Measurements from ENCODE around the gene C19orf44.

C19orf44 gene

GRCh38 chr19:16518061-16518460 is 21.9 kb downstream of the C19orf44 start:
- no peak for DNase-seq (ENCODE audit: low spot score)

- DNase-seq (ENCODE audit: low spot score) = no peak
Measured at GRCh38 chr19:16518483-16519229, 22.5 kb downstream of the C19orf44 start.

- no peak for DNase-seq (ENCODE audit: low spot score)
Measured at GRCh38 chr19:16519230-16519687, 23.1 kb downstream of the C19orf44 start.

GRCh38 chr19:16520074-16520973 is 24.1 kb downstream of the C19orf44 start:
- DNase-seq (ENCODE audit: low spot score) = peak; percentile 7

DNA sequence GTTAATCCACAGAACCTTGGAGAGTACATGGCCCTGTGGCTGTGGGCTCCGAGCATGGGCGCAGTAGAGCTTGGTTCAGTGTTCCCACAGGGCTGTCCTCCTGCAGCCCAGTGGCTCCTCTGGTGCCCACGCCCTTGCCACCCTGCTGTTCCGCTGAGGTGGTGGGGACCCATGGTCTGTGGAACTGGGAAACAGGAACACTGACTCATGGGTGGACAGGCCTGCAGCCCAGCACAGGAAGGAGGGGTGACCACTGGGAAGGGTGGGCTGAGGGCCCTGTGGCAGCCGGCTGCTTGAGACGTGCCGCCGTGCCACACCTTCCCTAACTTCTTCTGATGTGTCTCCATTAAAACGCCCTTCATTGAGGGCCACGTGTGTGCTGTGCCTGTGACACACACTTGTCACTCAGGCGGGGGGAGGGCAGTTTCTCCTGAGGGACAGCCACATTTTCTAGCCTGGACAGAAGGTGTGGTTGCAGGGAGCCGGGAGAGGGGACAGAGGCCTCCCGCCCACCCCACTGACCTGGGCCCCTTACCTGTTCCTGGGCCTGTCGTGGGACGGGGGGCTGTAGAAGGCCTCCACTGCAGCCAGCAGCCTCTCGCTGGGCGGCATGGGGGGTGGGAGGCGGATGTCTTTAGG is 24.9 kb downstream of the C19orf44 start:
- peak; percentile 13 for DNase-seq (ENCODE audit: low spot score)

DNA sequence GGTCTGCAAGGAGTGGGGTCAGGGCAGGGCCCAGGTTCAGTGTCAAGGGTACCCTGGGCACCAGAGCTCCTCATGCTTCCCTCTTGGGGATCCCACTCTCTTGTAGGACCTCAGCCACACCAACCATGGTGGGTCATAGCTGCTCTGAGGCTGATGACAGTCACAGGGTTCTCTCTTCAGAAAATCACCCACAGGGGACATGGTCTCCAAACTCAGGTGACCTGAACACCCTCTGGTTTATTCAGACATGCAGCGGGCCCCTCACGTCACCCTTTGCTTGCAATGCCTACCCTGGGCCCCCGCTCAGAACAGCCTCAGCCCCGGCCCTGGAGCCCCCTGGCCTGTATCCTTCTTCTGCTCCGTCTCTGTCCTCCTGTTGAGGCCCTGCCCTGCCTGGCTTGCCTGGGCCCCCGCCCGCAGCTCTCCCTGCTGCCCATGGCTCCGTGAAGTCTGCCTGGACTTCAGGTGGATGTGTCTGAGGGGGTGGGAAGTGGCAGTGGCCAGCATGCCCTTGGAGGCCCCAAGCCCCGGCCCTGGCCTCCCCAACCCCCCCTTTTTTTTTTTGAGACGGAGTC is 25.6 kb downstream of the C19orf44 start:
- DNase-seq (ENCODE audit: low spot score) = peak; percentile 9

GRCh38 chr19:16522559-16523377 is 26.6 kb downstream of the C19orf44 start:
- peak; percentile 8 for DNase-seq (ENCODE audit: low spot score)

GRCh38 chr19:16524991-16525734 is 29.0 kb downstream of the C19orf44 start:
- peak; percentile 5 for DNase-seq (ENCODE audit: low spot score)

DNA sequence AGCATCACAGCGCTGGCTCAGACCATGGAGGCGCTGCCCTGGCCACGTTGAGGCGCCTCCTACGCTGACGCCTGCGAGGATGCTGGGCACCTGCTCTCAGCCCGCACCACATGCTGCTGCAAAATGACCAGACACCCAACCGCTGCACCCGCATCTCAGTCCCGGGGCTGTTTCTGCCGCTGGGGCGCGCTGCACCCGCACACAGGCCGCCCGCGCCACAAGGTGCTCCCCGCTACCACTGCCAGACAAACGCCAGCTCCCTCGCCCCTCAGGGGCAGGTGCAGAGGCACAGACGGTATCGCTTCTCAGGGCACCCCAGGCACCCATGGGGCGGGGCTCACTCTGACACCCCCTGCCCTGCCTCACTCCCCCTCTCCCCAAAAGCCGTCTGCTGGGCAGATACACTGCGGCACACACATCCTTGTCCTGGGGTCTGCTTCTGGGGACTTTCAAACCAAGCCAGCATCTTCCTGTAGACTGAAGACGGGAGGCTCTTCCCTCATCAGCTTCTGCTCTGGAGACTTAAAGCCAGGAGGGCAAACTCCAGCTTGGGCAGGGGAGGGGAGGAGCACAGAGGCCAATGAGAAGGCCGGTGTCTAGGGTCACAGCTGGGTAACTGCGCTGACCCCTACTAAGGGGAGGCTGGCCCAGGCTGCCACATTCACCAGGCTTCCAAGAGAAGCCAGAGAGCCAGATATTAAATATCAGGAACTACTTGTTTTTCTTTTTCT is 29.7 kb downstream of the C19orf44 start:
- DNase-seq (ENCODE audit: low spot score) = peak; percentile 5

DNA sequence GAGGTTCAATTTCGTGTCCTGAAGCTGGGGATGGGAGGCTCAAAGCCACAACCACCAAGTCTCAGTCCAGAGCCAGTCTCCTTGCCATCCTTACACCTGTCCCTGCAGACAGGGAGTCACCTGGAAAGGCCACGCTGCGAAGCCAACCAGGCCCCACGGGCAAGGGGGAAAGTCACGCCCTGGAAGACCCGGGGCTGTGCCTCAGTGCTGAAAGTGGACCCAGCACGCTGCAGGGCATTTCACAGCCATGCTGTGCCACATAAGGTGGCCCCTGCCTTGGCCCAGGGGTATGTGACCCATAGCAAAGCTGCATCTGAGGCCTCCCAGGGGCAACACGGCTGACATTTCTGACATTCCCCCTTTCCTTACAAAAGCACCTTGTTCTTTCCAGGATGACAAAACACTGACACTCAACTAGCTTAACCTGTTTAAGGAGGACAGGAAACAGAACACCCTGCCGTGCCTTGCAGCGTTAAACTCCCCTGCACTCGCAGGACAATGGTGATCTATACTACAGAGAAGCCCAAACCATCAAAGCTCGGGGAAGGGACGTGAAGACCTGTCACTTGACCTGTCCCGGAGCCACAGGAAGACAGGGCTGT is 31.2 kb downstream of the C19orf44 start:
- peak; percentile 2 for DNase-seq (ENCODE audit: low spot score)

GRCh38 chr19:16527971-16528521 is 31.9 kb downstream of the C19orf44 start:
- no peak for DNase-seq (ENCODE audit: low spot score)

- no peak for DNase-seq (ENCODE audit: low spot score)
Measured at GRCh38 chr19:16529466-16530144, 33.4 kb downstream of the C19orf44 start.

GRCh38 chr19:16530540-16531379 is 34.6 kb downstream of the C19orf44 start:
- DNase-seq (ENCODE audit: low spot score) = no peak

DNA sequence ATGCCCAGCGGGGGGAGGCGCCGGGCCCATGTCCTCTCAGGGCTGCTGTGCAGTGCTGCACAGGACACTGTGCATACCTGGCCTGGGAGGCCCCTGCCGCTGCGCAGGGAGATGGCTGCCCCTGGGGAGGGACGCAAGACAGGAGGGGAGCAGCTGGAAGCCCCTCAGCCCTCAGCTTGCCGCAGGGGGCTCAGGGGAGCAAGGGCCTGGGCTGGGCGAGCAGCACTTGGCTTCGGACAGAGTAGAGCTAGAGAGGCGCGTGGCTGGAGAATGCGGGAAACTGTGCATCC is 35.1 kb downstream of the C19orf44 start:
- no peak for DNase-seq (ENCODE audit: low spot score)

- DNase-seq (ENCODE audit: low spot score) = no peak
Measured at GRCh38 chr19:16532440-16533234, 36.4 kb downstream of the C19orf44 start.

DNA sequence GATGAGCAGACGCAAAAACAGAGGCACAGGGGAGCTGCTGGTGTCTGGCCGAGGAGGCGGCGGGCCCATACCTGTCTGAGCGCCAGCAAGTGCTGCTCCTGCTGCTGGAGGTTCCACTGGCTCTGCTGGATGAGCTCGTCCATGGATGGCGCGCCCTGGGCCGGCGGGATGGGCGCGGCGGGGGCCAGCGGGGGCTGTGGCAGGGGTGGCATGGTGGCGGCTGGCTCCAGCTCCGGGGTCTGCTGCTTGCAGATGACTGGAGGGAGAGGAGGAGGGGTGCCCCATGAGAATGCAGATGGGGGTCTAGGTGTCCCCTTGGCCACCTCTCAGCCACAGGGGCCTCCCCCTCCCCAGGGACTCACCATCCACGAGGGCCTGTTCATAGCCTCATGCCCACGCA is 39.2 kb downstream of the C19orf44 start:
- no peak for DNase-seq (ENCODE audit: low spot score)

- DNase-seq (ENCODE audit: low spot score) = no peak
Measured at GRCh38 chr19:16536130-16536529, 39.9 kb downstream of the C19orf44 start.
